Glutamatergic neuron (in vitro differentiated cells): Measurements from ENCODE around the gene ABHD12B. TPM values are rescaled to one million over a fixed set of nuclear protein-coding genes. Genes with fewer than 3 reads are reported as not detected.
"Not testable (repeated sequence)": the region's sequence is repeated elsewhere in the genome, so short reads cannot be mapped to it uniquely, and the experiment has no call there.

ENCODE experiments used
- DNase-seq: peaks from one replicate; pipeline ENCODE4 v3.0.0; 2022
- H3K27ac Mint-ChIP-seq: one replicate; pipeline ENCODE4 v1.8.0; 2020; ENCODE audit warnings: mild to moderate bottlenecking, mixed read lengths, inconsistent platforms; ENCODE audit not compliant: unreplicated experiment
- H3K27me3 Mint-ChIP-seq: one replicate; pipeline ENCODE4 v1.8.0; 2020; ENCODE audit warnings: mild to moderate bottlenecking, moderate library complexity, mixed read lengths, inconsistent platforms; ENCODE audit not compliant: unreplicated experiment
- H3K36me3 Mint-ChIP-seq: one replicate; pipeline ENCODE4 v1.8.0; 2020; ENCODE audit warnings: mild to moderate bottlenecking, mixed read lengths, inconsistent platforms; ENCODE audit not compliant: unreplicated experiment
- H3K4me1 Mint-ChIP-seq: one replicate; pipeline ENCODE4 v1.8.0; 2020; ENCODE audit warnings: mild to moderate bottlenecking, low read depth, mixed read lengths, inconsistent platforms; ENCODE audit not compliant: unreplicated experiment
- H3K4me3 Mint-ChIP-seq: one replicate; pipeline ENCODE4 v1.8.0; 2020; ENCODE audit warnings: mild to moderate bottlenecking, mixed read lengths, inconsistent platforms; ENCODE audit not compliant: unreplicated experiment
- H3K9me3 Mint-ChIP-seq: one replicate; pipeline ENCODE4 v1.8.0; 2020; ENCODE audit warnings: mild to moderate bottlenecking, moderate library complexity, mixed read lengths, inconsistent platforms; ENCODE audit not compliant: unreplicated experiment
- total RNA-seq: library from RNA; stranded (reverse); fragmentation: NEBNext Ultra II Directional; extraction: Animal tissue kit (Norgen Biotek cat#: 25700); gene quantifications from one replicate; pipeline ENCODE4 v1.2.1, GENCODE V29; 2021; ENCODE audit not compliant: unreplicated experiment
- TF ChIP-seq, protein P1 (sequence below): fragments of 200-600 bp; sonication (generic); IDR thresholded peaks from one replicate; pipeline ENCODE4 v1.5.0; 2021; ENCODE audit not compliant: partially characterized antibody, unreplicated experiment

ABHD12B gene
- total RNA-seq, 1 donor from 2014 or later, result 0.61 TPM

GRCh38 chr14:50887476-50887875 is 15.6 kb downstream of the ABHD12B start:
- H3K27me3 Mint-ChIP-seq, result peaks cover 3% of the 10 kb centered on the region
- peaks cover 3% of the 10 kb centered on the region for H3K9me3 Mint-ChIP-seq
- H3K4me1 Mint-ChIP-seq, result no peaks in the 10 kb centered on the region
- DNase-seq, result no peak
- no peak overlapping the region for H3K27ac Mint-ChIP-seq
- TF ChIP-seq, protein P1, sequence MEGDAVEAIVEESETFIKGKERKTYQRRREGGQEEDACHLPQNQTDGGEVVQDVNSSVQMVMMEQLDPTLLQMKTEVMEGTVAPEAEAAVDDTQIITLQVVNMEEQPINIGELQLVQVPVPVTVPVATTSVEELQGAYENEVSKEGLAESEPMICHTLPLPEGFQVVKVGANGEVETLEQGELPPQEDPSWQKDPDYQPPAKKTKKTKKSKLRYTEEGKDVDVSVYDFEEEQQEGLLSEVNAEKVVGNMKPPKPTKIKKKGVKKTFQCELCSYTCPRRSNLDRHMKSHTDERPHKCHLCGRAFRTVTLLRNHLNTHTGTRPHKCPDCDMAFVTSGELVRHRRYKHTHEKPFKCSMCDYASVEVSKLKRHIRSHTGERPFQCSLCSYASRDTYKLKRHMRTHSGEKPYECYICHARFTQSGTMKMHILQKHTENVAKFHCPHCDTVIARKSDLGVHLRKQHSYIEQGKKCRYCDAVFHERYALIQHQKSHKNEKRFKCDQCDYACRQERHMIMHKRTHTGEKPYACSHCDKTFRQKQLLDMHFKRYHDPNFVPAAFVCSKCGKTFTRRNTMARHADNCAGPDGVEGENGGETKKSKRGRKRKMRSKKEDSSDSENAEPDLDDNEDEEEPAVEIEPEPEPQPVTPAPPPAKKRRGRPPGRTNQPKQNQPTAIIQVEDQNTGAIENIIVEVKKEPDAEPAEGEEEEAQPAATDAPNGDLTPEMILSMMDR, result no peak
- no peak overlapping the region for H3K4me3 Mint-ChIP-seq
- no peaks in the 10 kb centered on the region for H3K36me3 Mint-ChIP-seq

GRCh38 chr14:50892255-50892654 is 20.4 kb downstream of the ABHD12B start:
- H3K9me3 Mint-ChIP-seq, result no peaks in the 10 kb centered on the region
- TF ChIP-seq, protein P1, result no peak
- H3K27me3 Mint-ChIP-seq, result peaks cover 1% of the 10 kb centered on the region
- no peaks in the 10 kb centered on the region for H3K4me1 Mint-ChIP-seq
- no peak for DNase-seq
- H3K36me3 Mint-ChIP-seq, result peaks cover 5% of the 10 kb centered on the region
- no peak overlapping the region for H3K4me3 Mint-ChIP-seq
- H3K27ac Mint-ChIP-seq, result no peak overlapping the region

DNA sequence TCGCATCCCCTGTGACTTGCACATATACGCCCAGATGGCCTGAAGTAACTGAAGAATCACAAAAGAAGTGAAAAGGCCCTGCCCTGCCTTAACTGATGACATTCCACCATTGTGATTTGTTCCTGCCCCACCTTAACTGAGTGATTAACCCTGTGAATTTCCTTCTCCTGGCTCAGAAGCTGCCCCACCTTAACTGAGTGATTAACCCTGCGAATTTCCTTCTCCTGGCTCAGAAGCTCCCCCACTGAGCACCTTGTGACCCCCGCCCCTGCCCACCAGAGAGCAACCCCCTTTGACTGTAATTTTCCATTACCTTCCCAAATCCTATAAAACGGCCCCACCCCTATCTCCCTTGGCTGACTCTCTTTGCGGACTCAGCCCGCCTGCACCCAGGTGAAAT is 24.6 kb downstream of the ABHD12B start:
- H3K4me1 Mint-ChIP-seq, H3K27me3 Mint-ChIP-seq, DNase-seq, H3K27ac Mint-ChIP-seq, H3K36me3 Mint-ChIP-seq, H3K4me3 Mint-ChIP-seq, H3K9me3 Mint-ChIP-seq: not testable (repeated sequence)

DNA sequence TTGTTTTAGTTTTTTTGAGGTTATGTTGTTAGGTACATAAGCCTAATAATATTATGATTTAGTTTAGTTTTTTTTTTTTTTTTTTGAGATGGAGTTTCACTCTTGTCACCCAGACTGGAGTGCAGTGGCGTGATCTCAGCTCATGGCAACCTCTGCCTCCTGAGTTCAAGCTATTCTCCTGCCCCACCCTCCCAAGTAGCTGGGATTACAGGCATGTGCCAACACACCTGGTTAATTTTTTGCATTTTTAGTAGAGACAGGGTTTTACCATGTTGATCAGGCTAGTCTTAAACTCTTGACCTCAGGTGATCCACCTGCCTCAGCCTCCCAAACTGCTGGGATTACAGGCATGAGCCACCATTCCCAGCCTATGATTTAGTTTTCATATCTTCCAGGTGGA is 25.2 kb downstream of the ABHD12B start:
- not testable (repeated sequence) for DNase-seq, H3K4me3 Mint-ChIP-seq, H3K4me1 Mint-ChIP-seq, H3K9me3 Mint-ChIP-seq, H3K27me3 Mint-ChIP-seq, H3K36me3 Mint-ChIP-seq, H3K27ac Mint-ChIP-seq

DNA sequence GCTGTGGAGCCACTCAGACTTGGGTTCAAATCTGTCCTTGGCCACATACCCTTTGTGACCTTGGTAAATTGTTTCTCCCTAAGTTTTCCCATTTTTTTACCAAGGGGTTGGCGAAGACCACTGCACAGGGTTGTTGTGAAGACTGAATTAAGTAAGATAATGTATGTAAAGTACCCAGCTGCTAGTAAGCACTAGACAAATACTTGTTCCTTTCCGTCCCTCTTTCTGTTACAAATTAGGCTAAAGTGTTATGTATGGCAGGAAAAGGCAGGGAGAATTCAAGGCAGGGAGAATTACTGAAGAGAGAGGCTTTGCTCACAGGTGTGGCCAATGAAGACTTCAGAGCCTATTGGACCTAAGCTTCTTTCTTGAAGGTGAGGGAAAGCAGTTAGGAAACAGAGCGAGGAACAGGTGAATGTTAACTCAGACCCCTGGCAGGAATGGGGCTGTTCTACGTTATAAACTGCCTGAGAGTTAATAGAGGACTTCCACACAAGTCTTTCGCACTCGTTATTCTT is 25.9 kb downstream of the ABHD12B start:
- no peaks in the 10 kb centered on the region for H3K9me3 Mint-ChIP-seq
- peaks cover 5% of the 10 kb centered on the region for H3K36me3 Mint-ChIP-seq
- no peaks in the 10 kb centered on the region for H3K4me1 Mint-ChIP-seq
- DNase-seq, result no peak
- TF ChIP-seq, protein P1, result no peak
- no peaks in the 10 kb centered on the region for H3K27me3 Mint-ChIP-seq
- no peak overlapping the region for H3K4me3 Mint-ChIP-seq
- no peak overlapping the region for H3K27ac Mint-ChIP-seq

GRCh38 chr14:50901361-50901760 is 29.5 kb downstream of the ABHD12B start:
- DNase-seq, result no peak
- TF ChIP-seq, protein P1, result no peak
- H3K4me3 Mint-ChIP-seq, result no peak overlapping the region
- H3K27ac Mint-ChIP-seq, result no peak overlapping the region
- H3K36me3 Mint-ChIP-seq, result no peaks in the 10 kb centered on the region
- no peaks in the 10 kb centered on the region for H3K9me3 Mint-ChIP-seq
- no peaks in the 10 kb centered on the region for H3K4me1 Mint-ChIP-seq
- H3K27me3 Mint-ChIP-seq, result no peaks in the 10 kb centered on the region
